HG02798 (cell line): Measurements from ENCODE around the gene AURKA.
"Not testable (repeated sequence)": the region's sequence is repeated elsewhere in the genome, so short reads cannot be mapped to it uniquely, and the experiment has no call there.

Source experiments
- ATAC-seq: cut with Tn5 transposase; IDR thresholded peaks from one replicate; pipeline ENCODE4 v1.9.1; 2021; ENCODE audit warnings: mild to moderate bottlenecking; ENCODE audit not compliant: unreplicated experiment, poor library complexity

AURKA gene

GRCh38 chr20:56360908-56361205, 31.2 kb downstream of the AURKA start:
- no peak for ATAC-seq

- ATAC-seq, result no peak
Observed at GRCh38 chr20:56360133-56360907, 31.7 kb downstream of the AURKA start.

- no peak for ATAC-seq
Observed at GRCh38 chr20:56359212-56360132, 32.5 kb downstream of the AURKA start.

- ATAC-seq, result peak; percentile 97
Observed at GRCh38 chr20:56358600-56359211, 33.3 kb downstream of the AURKA start, which contains the start of gene FAM210B. Gene FAM210B, plus strand, starts transcription at chr20:56358974. Its CDS starts 32 bp downstream, at chr20:56359006.

GRCh38 chr20:56358070-56358469, 33.9 kb downstream of the AURKA start:
- no peak for ATAC-seq

- ATAC-seq, result no peak
Observed at GRCh38 chr20:56353356-56353755, 38.7 kb downstream of the AURKA start.

GRCh38 chr20:56352345-56353055, 39.5 kb downstream of the AURKA start:
- no peak for ATAC-seq

GRCh38 chr20:56350842-56351241, 41.2 kb downstream of the AURKA start:
- ATAC-seq, result no peak

- ATAC-seq, result no peak
Observed at GRCh38 chr20:56348746-56349145, 43.3 kb downstream of the AURKA start.

GRCh38 chr20:56348305-56348693, 43.7 kb downstream of the AURKA start:
- ATAC-seq, result no peak

GRCh38 chr20:56347628-56348304, 44.2 kb downstream of the AURKA start:
- no peak for ATAC-seq

GRCh38 chr20:56345911-56346310, 46.1 kb downstream of the AURKA start:
- no peak for ATAC-seq

GRCh38 chr20:56343861-56344381, 48.1 kb downstream of the AURKA start:
- ATAC-seq, result no peak

GRCh38 chr20:56342783-56343182, 49.2 kb downstream of the AURKA start:
- no peak for ATAC-seq

GRCh38 chr20:56336709-56337108, 55.3 kb downstream of the AURKA start:
- ATAC-seq, result not testable (repeated sequence)

GRCh38 chr20:56328861-56329260, 63.2 kb downstream of the AURKA start:
- no peak for ATAC-seq

- no peak for ATAC-seq
Observed at GRCh38 chr20:56324806-56325205, 67.2 kb downstream of the AURKA start.

- ATAC-seq, result no peak
Observed at GRCh38 chr20:56323656-56324055, 68.4 kb downstream of the AURKA start.

GRCh38 chr20:56323206-56323605, 68.8 kb downstream of the AURKA start:
- ATAC-seq, result no peak

- no peak for ATAC-seq
Observed at GRCh38 chr20:56322681-56323080, 69.3 kb downstream of the AURKA start.
